H1 (cell line): ENCODE data around the gene CORO2B. TPM values are rescaled to one million over a fixed set of nuclear protein-coding genes. Genes with fewer than 3 reads are reported as not detected.

Experiments
- SIX5 ChIP-seq: IDR thresholded peaks from 2 replicates; pipeline ENCODE4 v1.6.1; 2011; ENCODE audit warnings: mild to moderate bottlenecking, low read depth, low read length
- polyA plus RNA-seq, 7 experiments: library from polyadenylated mRNA; depleted of rRNA in 3 of 7; stranded (reverse) in 5 of 7; unstranded in 2 of 7; fragments of >200 nt in 5 of 7; fragments of 200-250 nt in 2 of 7; gene quantifications; 1 replicate in 5 of 7; 2 replicates in 1 of 7; 4 replicates in 1 of 7; pipeline versions ENCODE4 v1.2.1 to v1.2.3, GENCODE V29; 2011 to 2013; ENCODE audit warnings: missing spikeins in 2 of 7, mixed read lengths in 2 of 7
- total RNA-seq: library from RNA; stranded (reverse); fragmentation: NEBNext Ultra II Directional; extraction: Animal tissue kit (Norgen Biotek cat#: 25700); gene quantifications from 2 replicates; pipeline ENCODE4 v1.2.1, GENCODE V29; 2021

The CORO2B gene
- total and polyA plus RNA-seq, 2 of the 8 experiments (the other 6 are each of a cell fraction or from before 2014, with no cell fraction given), result 3.4 to 6.7 TPM

- no peak for TF ChIP-seq SIX5
These were observed 23.1 kb upstream of the CORO2B start (continued) for GRCh38 chr15:68555679-68556037.
